Thyroid gland (tissue), 4 donors: ENCODE results near the gene JUNB. TPM values are rescaled to one million over a fixed set of nuclear protein-coding genes. Genes with fewer than 3 reads are reported as not detected.

ENCODE experiments used
- DNase-seq, 2 donors: peaks; one replicate each; pipeline ENCODE4 v3.0.0-alpha.2; 2019
- H3K27ac ChIP-seq, 3 donors: fragments of 200-600 bp; sonication (generic); 1 replicate in 2 of 3; 2 replicates in 1 of 3; pipeline ENCODE4 v1.5.1; 2016 to 2019; ENCODE audit warnings: mild to moderate bottlenecking in 1 of 3, moderate library complexity in 1 of 3
- H3K27me3 ChIP-seq: fragments of 200-600 bp; sonication (generic); one replicate; pipeline ENCODE4 v1.5.1; 2019
- H3K36me3 ChIP-seq, 2 donors: fragments of 200-600 bp; sonication (generic); one replicate each; pipeline ENCODE4 v1.5.1; 2016 to 2019
- H3K4me1 ChIP-seq, 2 donors: fragments of 200-600 bp; sonication (generic); one replicate each; pipeline ENCODE4 v1.5.1; 2017 to 2019
- H3K4me3 ChIP-seq, 3 donors: fragments of 200-600 bp; sonication (generic); replicated peaks in 1 of 3; 1 replicate in 2 of 3; 2 replicates in 1 of 3; pipeline ENCODE4 v1.5.1; 2016; ENCODE audit warnings: mild to moderate bottlenecking in 1 of 3
- H3K9me3 ChIP-seq: fragments of 200-600 bp; sonication (generic); one replicate; pipeline ENCODE4 v1.5.1; 2017
- CTCF ChIP-seq, 6 experiments: fragments of 200-600 bp in 3 of 6; fragments of 450-650 bp in 3 of 6; sonication (generic) in 3 of 6; IDR thresholded peaks; one replicate each; pipeline ENCODE4 v1.5.1; 2016 to 2019; ENCODE audit warnings: antibody characterized with exemption in 6 of 6, mild to moderate bottlenecking in 2 of 6, inconsistent platforms in 1 of 6, moderate library complexity in 1 of 6
- POLR2A ChIP-seq, 2 donors: fragments of 450-650 bp; IDR thresholded peaks; one replicate each; pipeline ENCODE4 v1.6.1; 2017; ENCODE audit warnings: antibody characterized with exemption in 2 of 2, mild to moderate bottlenecking in 2 of 2, moderate library complexity in 1 of 2
- WGBS, 2 donors: methylation state at CpG; one replicate each; pipeline ENCODE4 v1.1.5; 2017; 5-methylcytosine and 5-hydroxymethylcytosine counted together
- intact Hi-C: fragments of 100-400 bp; cut with DNase I; formaldehyde crosslinking; loops from one replicate; pipeline ENCODE4 v1.15.1; 2023
- total RNA-seq, 4 donors: library from RNA; depleted of rRNA; stranded (reverse); fragments of >200 nt; gene quantifications; one replicate each; pipeline ENCODE4 v1.2.3, GENCODE V29; 2016

JUNB gene
- total RNA-seq, 4 donors from 2014 or later: 111 to 393 (median 220) TPM

DNA sequence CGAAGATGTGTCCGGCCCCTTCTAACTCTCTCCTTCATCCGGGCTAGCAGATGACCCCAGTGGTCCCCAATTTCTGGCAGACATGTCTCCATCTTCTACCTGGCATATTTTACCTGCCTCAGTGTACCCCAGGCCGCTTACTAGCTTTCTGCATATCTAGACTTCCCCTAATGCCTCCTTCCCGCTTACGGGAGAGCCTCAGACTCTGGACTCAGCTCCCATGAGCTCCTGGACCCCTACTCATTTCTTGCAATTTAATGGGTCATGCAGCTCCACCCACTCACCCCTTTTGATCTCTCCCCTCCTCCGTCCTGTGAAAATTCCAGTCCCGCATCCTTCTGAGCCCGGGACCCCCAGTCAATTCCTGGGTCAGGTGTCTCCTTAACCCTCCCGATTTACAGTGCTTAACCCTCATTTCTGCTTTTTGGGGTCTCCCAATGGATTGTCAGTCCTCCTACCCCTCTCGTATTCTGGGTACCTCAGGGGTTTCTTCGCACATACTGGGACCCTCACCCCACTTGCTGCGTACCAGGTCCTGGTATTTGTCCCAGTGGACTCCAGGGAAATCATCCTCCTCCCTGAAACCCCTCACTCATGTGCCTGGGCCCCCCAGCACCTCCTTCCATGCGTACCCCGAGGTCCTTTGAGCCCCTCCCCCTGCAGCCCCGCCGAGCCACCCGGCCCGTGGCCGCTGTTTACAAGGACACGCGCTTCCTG lies 500 bp upstream of the JUNB start:
- intact Hi-C loops: no loop called here
- peak in 1 of 2 donors; percentile 20 for DNase-seq
- H3K9me3 ChIP-seq: no peaks in the 10 kb centered on the region
- TF ChIP-seq CTCF (IDR thresholded peaks at IDR 0.05): no peak
- H3K4me1 ChIP-seq: peaks cover 42 to 50% of the 10 kb centered on the region in 2 donors
- WGBS, 2 donors: 4 to 5% methylated on average over 17 to 22 of the region's 22 CpGs
- H3K4me3 ChIP-seq: peak overlapping the region in 2 of 3 donors; percentile 19 to 90
- H3K36me3 ChIP-seq: peaks cover 0 to 16% of the 10 kb centered on the region in 2 donors
- H3K27me3 ChIP-seq: no peaks in the 10 kb centered on the region
- peak overlapping the region; percentile 96 to 99 (median 96) for H3K27ac ChIP-seq

GRCh38 chr19:12792051-12792852 lies 966 bp downstream of the JUNB start:
- DNase-seq: peak; percentile 63 to 80
- H3K27me3 ChIP-seq: no peaks in the 10 kb centered on the region
- H3K27ac ChIP-seq: peak overlapping the region; percentile 96 to 99 (median 96)
- intact Hi-C loops: no loop called here
- TF ChIP-seq CTCF (IDR thresholded peaks at IDR 0.05) (no peak), POLR2A (IDR thresholded peaks at IDR 0.05) (peak in 1 of 2 donors; percentile 77)
- peaks cover 0 to 16% of the 10 kb centered on the region in 2 donors for H3K36me3 ChIP-seq
- 0% methylated on average over 6 to 10 of the region's 84 CpGs for WGBS, 2 donors
- H3K4me1 ChIP-seq: peaks cover 34 to 43% of the 10 kb centered on the region in 2 donors
- H3K4me3 ChIP-seq: peak overlapping the region; percentile 81 to 100 (median 90)
- H3K9me3 ChIP-seq: no peaks in the 10 kb centered on the region

GRCh38 chr19:12792853-12793289 lies 1.6 kb downstream of the JUNB start:
- Histone ChIP-seq H3K27me3 (no peaks in the 10 kb centered on the region), H3K4me1 (peaks cover 28 to 37% of the 10 kb centered on the region in 2 donors), H3K36me3 (peaks cover 0 to 16% of the 10 kb centered on the region in 2 donors), H3K27ac (peak overlapping the region; percentile 96 to 99 (median 96)), H3K4me3 (peak overlapping the region; percentile 81 to 100 (median 90)), H3K9me3 (no peaks in the 10 kb centered on the region)
- 0 to 1% methylated on average over 21 to 22 of the region's 22 CpGs for WGBS, 2 donors
- no peak for DNase-seq
- no peak for TF ChIP-seq CTCF (IDR thresholded peaks at IDR 0.05)
- no peak for TF ChIP-seq POLR2A (IDR thresholded peaks at IDR 0.05)
- intact Hi-C loops: no loop called here

- 0% methylated on average over 13 to 17 of the region's 81 CpGs for WGBS, 2 donors
- H3K4me3 ChIP-seq: peak overlapping the region; percentile 81 to 100 (median 90)
- H3K27ac ChIP-seq: peak overlapping the region; percentile 96 to 99 (median 96)
- intact Hi-C loops: no loop called here
- H3K36me3 ChIP-seq: peaks cover 0 to 16% of the 10 kb centered on the region in 2 donors
- DNase-seq: peak; percentile 95
- no peaks in the 10 kb centered on the region for H3K27me3 ChIP-seq
- H3K9me3 ChIP-seq: no peaks in the 10 kb centered on the region
- TF ChIP-seq POLR2A (IDR thresholded peaks at IDR 0.05) (peak; percentile 45 to 96), CTCF (IDR thresholded peaks at IDR 0.05) (no peak)
- peaks cover 21 to 30% of the 10 kb centered on the region in 2 donors for H3K4me1 ChIP-seq
Observed at GRCh38 chr19:12793290-12794195, 2.3 kb downstream of the JUNB start.
